Activated T-helper 9 cell treated with anti-CD3 and anti-CD28 coated beads, Interleukin-2, amount 50 U/mL, for 16 hours (primary cell): ENCODE measurements around the gene NSUN3.
"Not testable (repeated sequence)": the region's sequence is repeated elsewhere in the genome, so short reads cannot be mapped to it uniquely, and the experiment has no call there.

Source experiments
- DNase-seq: peaks from one replicate; pipeline ENCODE4 v3.0.0-alpha.2; 2020; ENCODE audit warnings: low read depth

The NSUN3 gene

DNA sequence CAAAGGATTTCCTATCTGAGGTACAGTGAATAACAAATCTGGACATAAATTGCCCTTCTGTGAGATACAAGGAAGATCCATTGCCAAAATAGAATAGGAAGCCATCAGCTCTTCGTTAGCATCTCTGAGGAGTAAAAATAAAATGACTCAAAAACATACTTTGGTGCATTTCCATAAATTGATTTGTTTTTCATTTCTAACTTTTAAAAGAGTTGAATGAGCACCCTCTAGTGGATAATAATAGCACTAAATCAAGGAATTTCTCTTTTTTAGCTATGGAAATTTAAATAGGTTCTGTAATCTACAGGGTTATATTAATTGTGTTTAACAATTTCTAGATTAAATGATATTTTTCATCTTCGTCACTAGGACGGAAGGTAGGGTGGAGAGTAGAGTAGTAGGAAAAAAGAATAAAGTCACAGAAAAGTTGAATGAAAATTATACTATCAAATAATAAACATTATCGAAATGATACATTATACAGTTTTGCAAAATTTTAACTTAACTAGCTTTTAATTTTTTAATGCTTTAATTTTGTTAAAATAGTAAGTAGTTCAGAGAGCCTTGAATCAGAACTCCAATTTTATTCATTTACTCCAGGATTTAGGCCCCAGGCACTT lies 6.4 kb downstream of the NSUN3 start:
- no peak for DNase-seq

DNA sequence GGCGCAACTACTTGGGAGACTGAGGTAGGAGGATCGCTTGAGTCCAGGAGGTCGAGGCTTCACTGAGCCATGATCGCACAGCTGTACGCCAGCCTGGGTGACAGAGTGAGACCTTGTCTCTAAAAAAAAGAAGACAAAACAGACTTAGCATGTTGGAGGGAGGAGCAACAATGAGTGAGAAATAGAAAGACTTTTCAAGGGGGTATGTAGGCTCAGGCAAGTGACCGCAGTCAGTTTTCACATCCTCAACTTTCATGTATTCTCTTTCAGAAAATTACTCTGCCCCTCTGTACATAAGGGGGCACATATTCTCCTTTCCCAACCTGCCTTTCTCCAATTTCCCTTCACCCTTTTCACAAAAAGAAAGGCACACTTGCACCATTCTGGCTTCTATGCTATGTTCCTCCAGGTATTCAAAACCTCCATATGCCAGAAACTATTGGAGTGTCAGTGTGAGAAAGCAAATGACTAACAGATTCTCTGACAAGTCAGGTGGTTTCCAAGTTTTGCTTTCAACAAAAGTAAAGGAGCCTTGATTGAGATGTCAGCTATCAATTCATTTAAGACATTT lies 7.6 kb downstream of the NSUN3 start:
- DNase-seq, result no peak

DNA sequence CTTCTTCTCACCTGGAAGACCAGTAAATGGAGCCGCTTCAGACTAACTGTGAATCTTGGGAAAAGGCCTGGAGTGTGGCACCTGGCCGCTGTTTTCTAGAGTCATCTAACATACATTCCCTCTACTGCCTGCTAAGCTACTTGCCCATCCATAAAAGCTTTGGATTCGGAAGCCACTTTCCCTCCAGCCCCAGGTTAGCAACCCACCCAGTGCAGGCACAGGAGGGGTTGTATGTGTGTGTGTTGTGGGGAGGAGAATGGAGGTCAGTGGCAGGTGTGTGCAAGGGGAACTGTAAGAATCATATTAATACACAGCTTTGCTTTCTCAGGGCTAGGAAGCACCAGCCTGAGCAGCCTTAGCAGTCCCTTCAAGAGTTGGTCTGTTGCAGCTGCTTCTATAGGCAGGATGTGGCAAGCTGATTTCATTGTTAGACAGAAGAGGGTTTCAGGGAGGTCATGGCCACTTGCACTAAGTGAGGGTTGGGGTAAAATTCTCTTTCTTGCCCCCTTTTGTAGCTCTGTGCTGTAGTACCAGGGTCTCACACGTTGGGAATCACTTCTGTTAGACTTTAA lies 8.9 kb downstream of the NSUN3 start:
- DNase-seq, result no peak

DNA sequence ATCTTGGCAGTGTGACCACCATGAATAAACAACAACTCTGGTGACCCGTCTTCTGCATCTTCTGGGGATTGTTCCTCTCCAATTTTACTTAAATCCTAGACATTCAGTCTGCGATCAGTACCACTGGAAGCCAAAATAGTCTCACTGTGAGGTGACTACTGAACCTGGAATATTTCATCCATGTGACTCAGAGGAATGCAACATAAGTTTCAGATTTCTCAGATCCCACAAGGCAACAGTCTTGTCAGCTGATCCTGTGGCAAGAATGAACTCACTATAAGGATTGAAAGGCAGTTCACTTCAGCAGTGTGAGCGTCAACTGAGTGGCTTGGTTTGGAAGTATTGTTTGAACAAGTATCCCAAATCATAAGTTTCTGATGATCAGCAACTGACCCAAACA lies 13.2 kb downstream of the NSUN3 start:
- DNase-seq, result no peak

DNA sequence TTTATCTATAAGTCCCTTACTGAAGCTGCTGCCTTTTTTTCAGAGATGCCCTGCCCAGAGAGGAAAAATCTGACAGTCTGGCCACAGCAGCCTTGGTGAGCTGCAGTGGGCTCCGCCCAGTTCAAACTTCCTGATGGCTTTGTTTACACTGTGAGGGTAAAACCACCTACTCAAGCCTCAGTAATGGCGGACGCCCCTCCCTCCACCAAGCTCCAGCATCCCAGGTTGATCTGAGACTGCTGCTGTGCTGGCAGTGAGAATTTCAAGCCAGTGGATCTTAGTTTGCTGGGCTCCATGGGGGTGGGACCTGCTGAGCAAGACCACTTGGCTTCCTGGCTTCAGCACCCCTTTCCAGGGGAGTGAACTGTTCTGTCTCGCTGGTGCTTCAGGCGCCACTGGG lies 17.7 kb downstream of the NSUN3 start:
- DNase-seq, result not testable (repeated sequence)

DNA sequence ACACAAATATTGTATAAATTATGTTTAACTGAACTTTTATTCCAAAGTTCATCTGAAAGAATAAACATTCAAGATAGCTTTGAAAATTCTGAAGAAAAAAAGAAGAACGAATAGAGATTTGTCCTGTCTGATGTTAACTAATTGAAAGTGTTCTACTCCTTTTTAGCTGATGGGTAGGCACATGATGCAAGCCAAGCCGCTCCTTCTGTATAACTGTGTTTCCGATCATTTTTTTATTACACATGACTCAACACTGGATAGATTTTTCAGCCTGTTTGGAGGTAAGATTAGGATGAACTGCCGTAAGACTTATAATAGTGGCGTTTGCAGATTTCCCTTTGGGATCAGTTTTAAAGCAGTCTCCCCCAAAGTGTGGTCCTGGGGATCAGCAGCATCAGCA lies 19.0 kb downstream of the NSUN3 start:
- no peak for DNase-seq

DNA sequence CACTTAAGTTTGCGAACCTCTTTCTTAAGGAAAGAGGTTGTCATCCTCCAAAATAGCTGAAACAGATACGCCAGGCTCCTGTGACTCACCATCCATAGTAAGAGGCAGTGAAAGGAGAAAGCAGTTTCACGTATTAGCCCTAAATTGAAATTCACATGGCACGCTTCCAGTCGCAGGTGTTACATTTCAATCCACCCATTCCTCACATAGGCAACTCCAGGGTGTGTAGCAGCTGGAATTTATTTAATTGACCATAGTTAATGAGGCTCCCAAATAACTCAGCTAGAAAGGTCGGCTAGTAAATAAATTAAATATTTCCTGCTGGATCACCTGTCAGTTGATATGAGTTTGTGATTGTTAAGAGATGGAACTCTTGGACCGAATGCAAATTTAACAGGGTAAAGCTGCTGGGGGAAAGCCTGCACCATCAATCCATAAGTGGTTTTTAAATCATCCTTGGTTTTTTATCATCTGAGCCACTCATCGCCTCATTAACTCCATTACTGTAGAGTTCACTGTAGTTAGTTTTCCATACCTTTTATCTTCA lies 19.6 kb downstream of the NSUN3 start:
- DNase-seq, result no peak

DNA sequence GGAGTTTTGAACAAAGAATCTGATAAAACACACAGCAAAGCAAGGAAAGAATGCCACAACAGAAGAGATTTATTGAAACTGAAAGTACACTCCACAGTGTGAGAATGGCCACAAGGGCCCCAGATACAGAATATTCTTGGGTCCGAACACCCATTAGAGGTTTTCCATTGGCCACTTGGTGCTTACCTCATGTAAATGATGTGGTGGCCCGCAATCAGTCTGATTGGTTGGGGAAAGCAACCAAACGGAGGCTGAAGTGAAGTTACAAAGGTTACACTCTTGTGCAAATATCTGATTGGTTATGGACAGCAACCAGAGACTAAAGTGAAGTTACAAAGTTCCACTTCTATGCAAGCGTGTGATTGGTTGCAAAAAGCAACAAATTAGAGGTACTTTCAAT lies 20.4 kb downstream of the NSUN3 start:
- no peak for DNase-seq

DNA sequence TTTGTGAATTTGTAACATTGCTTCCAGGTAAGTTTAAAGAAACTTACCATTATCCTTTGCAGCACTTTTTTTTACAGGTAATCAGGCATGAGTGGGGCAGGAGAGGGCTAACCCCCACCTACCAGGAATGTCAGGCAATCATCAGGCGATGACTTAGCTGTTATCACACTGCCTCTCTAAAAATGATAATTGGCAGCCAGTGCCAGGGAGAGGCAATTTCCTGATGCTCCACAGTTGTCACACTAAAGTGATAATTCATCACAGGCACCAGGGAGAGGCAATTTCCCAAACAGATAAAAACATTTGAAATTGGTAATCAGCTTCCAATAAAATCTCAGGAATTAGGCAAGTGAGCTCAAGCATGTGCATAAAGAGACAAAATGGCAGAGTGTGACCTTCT lies 26.3 kb downstream of the NSUN3 start:
- DNase-seq, result no peak

DNA sequence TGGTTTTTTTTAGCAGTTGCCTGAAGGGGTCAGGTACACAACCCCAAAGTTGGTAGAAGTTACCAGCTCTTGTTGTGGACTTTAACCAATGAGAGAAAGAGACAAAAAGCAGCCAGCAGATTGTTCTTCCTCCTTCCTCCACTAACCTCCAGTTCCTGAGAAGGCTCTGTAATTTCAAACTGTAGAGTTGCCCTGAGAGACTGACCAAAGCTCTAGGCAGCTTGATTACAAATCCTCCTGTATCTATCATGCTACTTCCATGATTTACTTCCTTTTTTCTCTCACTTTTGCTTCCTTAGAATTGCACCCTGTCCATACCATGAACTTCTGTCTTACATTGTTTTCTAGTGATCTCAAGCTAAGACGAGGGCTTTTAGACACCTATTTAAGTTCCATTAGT lies 29.2 kb downstream of the NSUN3 start:
- no peak for DNase-seq

DNA sequence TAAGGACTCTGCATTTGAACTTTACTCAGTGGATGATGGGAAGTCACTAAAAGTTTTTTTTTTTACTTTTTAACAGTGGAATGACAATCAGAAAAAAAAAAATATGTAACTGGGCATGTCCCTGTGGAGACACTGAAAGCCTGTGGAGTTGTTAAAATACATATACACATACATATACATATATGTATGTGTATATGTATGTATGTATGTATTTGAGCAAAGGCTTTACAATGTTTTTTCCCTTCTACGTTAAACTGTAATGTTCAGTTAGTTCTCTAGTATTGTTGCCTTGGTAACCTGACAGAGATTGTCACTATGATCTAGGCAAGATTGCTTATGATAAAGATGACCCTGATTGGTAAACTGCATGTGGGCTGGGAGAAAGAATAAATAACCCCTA lies 30.3 kb downstream of the NSUN3 start:
- DNase-seq, result no peak

DNA sequence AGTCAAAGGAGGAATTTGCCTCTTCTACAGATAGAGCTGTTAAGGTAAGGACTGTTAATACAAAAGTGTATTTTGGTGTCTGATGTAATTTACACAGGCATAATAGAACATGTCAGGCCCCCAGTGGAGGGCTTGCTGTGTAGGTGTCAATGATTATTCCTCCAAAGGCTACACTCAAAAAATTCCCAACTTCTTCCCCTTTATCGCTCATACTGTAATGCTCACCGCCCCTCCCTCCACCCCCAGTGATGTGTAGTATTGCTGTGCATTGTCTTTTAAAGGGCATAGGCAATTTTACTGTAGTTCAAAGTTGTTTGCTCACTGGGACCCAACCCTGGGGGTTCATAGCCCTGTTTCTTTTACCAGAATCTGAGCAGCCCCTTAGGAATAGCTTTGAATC lies 32.2 kb downstream of the NSUN3 start:
- DNase-seq, result no peak

DNA sequence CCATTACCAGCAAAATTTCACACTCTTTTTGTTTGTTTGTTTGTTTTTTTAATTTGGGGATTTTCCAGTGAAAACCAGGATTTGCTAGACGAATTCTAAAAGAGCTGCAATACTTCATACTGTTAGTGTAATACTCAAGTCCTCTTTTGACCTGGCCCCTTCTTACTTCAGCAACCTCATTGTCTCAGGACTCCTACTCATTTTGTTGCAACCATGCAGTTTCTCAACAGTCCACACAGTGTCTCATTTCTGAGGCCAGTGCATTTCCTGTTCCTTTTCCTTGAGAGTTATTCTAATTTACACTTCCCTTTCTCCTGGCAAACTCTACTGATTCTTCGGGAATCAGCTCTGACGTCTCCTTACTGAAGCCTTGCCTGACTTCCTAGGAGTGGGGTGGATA lies 35.6 kb downstream of the NSUN3 start:
- no peak for DNase-seq

DNA sequence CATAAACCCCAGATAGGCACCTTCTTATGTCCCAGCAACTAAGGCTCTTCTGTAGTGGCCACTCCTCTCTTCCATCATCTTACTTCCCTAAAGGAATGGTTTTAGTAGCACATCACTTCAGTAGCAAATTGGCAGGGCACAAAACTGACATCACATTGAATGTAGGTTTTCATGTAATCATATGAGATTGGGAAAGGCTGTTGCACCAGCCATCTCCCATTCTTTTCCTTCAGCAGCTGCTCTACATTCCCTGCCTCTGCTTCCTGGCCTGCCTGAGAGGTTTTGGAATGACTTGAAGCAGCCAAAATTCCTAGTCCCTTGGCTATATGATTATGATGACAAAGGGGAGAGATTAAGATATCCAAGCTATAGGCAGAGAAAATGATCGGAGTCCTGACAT lies 36.5 kb downstream of the NSUN3 start:
- no peak for DNase-seq

DNA sequence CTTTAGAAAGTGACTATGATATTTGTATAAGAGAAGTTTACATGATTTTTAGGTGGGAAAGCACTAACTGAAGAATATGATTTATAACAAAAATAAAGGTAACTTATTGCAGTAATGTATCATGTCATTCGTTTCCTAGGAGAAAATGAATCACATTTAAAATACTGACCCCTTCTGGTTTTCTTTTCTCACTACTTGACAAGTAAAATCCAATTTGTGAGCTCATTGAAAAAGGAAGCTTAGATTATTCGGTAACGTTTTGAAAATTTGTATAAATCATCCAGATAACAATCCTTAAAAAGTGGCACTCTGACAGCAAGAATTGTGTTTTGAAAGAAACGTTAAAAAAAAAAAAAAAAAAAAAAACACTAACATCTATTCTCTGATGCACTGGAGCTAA lies 39.0 kb downstream of the NSUN3 start:
- DNase-seq, result no peak

DNA sequence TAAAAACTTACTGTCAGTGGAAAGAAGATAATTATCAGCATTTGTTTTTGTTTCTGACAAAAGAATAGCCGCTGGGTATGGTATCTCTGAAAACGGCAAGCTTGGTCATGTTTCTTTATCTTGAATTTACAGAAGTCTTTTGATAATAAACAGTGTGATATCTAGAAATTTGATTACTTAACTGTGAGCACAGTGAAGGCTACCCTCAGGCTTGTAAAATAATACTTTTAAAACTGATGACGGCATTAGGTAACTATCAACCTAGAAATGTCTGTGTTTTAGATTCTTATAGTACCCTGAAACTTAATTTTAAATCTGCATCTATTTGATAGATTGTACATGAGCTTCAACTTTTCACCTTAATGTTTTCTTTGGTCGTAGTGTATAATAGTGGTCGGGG lies 43.4 kb downstream of the NSUN3 start:
- DNase-seq, result no peak

DNA sequence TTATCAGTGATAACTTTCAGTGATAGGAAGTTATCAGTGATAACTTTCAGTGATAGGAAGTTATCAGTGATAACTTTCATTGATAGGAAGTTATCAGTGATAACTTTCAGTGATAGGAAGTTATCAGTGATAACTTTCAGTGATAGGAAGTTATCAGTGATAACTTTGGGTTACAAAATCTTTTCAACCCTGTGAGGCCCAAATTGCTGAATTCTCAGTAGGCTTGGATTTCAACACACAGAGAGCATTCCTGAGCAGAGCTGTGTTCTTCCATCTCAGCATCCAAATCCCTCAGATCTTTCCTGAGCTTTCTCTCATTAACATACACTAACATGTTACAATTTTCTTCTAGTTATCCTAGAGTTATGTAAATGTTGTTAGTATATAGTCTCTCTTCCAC lies 47.4 kb downstream of the NSUN3 start:
- not testable (repeated sequence) for DNase-seq

DNA sequence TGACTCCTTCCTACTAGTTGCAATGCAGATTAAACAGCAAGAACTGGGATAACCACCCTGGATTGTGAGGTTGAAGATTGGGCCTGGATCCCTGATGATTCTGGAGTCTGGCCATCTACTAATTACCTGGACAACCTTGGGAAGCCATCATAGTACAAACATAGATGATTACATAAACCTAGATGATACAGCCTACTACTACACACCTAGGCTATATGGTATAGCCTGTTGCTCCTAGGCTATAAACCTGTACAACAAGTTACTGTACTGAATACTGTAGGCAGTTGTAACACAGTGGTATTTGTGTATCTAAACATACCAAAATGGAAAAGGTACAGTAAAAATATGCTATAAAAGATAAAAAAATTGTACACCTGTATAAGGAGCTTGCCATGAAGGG lies 48.0 kb downstream of the NSUN3 start:
- no peak for DNase-seq

DNA sequence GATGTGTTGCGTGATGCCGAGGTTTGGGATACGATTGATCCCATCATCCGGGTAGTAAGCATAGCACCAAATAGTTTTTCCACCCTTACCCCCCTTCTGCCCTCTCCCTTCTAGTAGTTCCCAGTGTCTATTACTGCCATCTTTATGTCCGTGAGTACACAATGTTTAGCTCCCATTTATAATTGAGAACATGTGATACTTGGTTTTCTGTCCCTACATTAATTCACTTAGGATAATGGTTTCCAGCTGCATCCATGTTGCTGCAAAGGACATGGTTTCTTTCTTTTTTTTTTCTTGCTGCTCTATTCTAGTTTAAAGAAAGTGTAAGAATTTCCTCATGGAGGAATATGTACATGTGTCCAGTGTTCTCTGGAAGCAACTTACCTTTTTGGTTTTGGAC lies 51.8 kb downstream of the NSUN3 start:
- no peak for DNase-seq

DNA sequence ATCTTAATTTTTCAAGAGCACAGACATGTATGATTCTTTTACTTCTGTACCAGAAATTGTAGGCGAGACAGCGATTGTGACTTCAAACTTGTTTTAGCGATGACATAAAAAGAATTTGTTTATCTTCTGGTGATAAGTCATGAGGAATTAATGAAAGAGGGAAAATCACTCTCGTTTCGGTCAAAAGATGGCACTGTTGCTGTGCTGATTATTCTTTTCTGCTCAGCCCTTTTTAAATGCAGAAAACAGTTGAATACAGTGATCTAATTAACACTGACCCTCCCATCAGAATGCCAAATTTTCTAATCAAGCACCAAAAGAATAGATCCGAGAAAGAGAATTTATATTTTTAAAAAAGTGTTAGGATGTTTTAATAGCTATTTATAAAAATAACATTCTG lies 52.6 kb downstream of the NSUN3 start:
- no peak for DNase-seq

DNA sequence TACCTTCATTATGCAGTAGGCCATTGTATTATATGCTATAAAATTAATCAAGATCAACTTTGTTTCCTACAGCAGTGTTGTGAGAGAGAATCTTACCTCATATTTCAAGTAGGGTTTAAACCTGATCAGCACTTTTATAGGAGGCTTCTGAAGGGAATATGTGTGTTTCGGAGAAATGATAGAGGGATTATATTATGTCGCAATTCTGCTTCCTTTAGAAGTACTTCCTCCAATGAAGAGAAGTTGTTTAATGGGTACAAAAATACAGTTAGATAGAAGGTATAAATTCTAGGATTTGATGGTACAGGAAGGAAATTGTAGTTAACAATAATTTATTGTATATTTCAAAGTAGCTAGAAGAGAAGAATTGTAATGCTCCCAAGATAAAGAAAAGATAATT lies 54.9 kb downstream of the NSUN3 start:
- DNase-seq, result no peak

DNA sequence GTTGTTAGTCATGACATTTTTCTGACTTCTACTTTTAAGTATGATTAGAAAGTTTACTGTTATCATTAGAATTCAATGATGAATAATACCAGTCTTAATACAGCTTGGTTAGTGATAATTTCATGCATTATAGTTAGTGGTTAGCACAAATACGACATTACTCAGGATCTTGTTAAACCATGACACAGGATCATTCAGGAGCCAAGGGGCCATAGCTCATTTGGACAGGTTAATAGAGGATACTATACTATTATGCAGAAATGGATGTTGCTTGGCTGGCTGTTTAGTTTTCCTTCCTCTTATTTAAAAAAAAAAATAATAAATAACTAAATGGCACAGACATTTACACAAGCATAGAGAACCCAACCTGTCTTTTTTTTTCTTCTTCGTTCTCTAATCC lies 55.5 kb downstream of the NSUN3 start:
- no peak for DNase-seq

DNA sequence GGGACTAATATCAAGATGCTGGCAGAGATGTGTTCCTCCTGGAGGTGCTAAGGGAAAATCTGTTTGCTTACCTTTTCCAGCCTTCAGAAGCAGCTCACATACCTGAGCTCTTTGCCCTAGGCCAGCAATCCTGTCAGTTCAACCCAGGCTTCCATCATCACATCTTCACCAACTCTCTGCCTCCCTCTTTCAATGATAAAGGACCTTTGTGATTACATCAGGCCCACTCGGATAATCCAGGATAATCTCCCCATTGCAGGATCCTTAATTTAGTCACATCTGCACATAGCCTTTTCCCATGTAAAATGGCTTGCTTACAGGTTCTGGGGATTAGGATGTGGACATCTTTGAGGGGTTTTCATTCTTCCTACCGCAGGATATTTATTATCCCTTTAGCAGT lies 58.3 kb downstream of the NSUN3 start:
- DNase-seq, result no peak

DNA sequence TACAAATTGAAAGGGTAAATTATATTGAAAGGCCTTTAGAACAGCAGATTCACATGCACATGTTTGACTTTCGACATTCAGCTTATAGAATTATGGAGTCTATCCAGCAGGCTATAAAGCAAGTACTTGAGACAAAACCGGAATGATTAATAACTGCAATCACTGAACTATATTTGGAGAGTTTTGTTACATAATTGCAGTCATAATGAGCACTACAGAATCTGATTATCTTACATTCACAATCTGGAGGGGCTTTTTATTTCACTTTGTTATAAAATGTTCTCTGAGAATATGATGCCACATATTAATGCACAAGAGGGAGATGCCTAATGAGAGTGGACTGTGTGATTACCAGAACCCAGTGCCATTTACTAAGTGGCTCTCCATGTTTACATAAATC lies 64.3 kb downstream of the NSUN3 start:
- no peak for DNase-seq
